HG03097 (cell line): ENCODE data around the gene TROAP.
A peak's percentile ranks its signal among the peaks of the same experiment; 100 is the strongest.
"Not testable (repeated sequence)": the region's sequence is repeated elsewhere in the genome, so short reads cannot be mapped to it uniquely, and the experiment has no call there.

Experiments
- ATAC-seq: cut with Tn5 transposase; IDR thresholded peaks from one replicate; pipeline ENCODE4 v1.9.1; 2021; ENCODE audit not compliant: unreplicated experiment, low FRiP score

TROAP gene

DNA sequence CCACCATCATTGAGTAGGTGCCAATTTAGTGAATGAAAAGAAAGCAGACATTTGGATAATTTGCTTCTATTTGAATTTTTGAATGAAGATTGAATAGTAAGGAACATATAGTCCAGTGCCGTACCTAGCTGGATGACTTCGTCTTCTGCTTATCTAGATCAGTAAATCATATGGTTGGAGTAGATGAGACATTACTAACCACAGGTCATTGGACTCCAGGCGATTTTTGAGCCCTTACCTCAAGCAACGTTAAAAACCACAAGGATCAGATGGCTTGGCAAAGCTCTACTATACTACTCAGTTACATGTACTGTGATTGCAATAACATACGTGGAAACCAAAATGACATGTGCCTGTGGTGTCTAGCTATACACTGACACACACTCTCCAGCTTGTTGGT lies 42.5 kb downstream of the TROAP start:
- ATAC-seq: no peak

DNA sequence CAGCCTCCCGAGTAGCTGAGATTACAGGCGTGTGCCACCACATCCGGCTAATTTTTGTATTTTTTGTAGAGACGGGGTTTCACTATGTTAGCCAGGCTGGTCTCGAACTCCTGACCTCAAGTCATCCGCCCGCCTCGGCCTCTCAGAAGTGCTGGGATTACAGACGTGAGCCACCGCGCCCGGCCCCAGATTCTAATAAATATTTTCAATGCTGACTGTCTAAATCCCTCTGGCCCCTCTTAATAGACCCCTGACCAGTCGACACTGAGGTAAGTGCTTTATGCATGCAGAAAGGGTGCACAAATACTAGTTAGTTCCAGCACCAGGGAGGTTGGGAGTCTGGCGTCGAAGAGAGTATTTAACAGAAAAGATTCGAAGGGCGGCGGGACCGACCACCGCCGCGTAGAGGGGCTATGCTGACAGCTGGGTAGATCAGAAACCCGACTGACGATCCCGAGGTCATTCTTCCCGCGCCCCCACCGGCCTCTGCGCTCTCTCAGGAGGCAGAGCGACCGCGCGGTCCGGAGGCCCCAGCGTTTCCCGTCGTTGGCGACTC lies 43.1 kb downstream of the TROAP start:
- ATAC-seq: no peak

DNA sequence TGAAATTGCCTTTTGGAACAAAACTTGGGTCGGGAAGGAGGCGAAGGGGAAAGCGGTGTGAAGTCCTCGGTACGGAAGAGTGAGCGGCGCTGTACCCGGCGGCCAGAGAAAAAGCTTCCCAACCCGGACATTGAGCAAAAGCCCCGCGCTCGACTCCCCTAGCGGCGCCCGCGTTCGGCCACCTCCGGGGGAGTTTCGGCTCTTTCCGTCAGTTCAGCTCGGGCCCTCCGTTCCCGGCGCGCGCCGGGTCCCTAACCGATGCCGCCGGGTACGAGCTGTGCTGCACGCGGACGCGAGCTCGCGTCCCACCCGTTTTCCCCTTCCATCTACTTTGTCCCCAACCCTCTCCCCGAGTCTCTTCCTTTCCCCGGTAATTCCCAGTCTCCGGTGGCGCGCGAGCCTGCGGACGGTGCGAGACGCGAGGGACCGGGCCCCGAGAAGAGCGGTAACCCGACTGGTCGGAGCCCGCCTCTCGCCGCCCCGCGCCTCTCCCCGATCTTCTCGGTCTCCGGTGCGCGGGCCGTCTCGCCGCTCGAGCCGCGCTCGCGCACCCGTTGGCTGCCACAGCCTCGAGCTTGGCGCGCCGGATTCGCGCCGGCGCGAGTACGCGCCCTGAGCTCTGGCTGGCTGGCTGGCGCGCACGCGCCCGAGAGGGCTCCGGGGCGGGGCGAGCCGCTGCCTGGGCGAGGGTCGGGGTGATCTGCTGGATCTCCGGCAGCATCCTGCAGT lies 43.8 kb downstream of the TROAP start:
- ATAC-seq: peak; percentile 64

DNA sequence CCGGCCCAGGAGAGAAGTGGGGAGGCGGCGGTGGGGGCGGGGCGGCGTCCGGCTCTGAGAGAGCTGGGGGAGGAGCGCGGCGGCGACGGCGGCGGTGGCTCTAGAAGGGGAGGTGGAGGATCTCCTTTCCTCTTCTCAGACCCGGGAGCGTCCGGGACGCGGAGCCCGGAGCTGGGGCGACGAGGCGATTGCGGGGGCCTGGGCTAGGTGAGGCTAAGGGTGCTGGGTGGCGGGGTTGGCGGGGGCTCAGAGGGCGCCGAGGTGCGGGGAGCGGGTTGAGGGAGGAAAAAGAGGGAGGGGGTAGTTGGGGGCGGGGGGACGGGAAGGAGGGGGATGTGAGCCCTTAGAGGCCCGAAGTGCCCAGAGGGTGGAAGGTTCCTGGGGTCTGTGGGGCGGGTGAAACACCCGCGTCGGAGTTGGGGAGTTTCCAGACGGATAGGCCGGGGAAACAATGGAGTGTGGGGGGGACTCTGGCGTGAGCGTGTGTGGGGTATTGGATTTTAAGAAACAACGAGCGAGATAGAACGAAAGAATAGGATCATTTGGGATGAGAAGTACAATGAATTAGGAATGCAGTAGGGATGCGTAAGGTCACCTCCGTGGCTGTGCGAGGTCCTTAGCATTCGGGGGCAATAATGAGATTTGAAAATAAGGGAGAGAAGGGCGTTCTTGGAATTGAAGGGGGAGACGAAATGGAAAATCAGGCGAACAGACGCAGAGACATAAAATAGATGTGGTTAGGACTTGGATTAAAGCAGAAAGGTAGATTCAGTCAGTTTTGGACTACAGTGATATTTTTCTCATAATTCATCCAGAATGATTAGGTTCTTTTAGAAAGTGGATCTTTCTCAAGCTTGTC lies 44.6 kb downstream of the TROAP start, which contains the start of gene SPATS2:
Gene SPATS2, plus strand, starts transcription at position 82 of the 859 bp plus-strand sequence. CDS start 93,551 bp downstream, outside the sequence.
- ATAC-seq: no peak

DNA sequence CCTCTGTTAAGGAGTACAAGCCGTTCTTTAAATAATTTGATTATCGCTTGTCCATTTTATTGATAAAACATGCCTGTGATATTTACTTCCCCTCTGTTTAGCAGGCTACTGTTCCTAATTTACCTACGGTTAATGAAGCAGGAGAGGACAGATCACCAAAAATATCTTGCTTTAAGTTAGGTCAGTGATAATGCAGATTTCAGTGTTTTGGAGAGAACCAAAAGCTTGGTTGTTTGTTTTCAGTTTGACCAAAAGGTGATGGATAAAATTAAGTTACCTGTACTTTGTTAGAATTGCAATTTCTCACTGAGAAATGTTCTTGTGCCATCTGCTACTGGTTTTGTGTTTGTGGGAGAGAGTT lies 45.2 kb downstream of the TROAP start:
- no peak for ATAC-seq

DNA sequence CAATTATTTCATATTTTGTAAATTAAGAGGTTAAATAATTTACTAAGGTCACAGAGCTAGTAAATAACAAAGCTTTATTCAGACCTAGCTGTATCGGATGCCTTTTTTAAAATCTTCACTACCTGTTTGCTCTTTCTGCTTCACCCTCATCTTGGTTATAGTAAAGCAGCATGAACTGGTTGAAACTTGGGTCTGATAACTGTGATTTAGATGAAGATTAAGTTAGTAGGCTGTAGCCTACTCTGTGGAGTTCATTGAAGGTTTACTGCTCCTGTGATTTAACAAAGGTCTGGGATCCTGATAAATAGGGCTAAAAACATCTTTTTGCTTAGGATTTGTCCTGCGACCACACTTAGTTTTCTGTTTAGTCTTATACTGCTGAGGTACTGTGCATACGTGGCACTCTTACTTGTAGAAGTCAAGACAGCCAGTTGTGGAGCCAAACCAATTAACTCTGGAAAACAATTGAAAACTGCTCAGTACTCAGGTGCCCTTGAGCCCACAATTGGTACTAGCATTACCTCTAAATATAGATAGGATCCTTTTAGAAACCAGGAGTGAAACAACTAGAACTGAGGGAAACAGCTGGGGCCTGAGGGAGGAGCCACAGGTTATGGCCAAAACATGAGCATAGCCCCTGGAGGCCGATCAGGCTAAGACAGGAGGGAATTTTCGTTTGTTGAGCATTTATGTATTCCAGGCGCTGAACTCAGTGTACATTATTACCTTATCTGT lies 46.5 kb downstream of the TROAP start:
- peak; percentile 45 for ATAC-seq

DNA sequence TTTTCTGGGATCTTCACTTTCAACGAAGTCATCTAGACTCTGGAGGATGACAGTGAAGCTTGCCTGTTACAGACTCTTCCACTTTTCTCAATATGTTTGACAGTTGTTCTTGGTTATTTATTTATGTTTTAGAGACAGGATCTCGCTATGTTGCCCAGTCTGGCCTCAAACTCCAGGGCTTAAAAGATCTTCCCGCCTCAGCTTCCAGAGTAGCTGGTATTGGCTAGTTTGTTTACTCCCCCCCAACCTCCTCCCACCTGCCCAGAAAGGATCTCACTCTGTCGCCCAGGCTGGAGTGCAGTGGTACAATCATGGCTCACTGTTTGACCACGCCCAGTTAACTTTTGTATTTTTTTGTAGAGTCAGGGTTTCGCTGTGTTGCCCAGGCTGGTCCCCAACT lies 47.5 kb downstream of the TROAP start:
- no peak for ATAC-seq

DNA sequence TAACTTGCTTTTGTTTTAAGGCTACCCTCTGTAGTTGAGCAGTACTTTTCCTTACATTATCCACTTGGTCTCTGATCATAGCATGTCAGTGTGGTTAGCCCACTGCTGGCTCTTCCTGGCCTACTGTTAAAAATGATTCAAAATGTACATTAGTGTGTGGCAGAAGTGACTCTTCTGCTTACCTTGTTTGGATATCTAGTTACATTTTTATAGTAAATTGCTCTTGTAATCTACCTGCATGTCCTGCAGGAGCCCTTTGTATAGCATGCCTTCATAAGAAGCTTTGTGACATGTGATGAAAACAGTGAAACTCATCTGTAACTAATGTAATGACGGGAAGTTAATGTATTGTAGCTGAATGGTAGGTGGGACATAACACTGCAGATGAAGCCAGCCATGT lies 52.4 kb downstream of the TROAP start:
- ATAC-seq: peak; percentile 51

DNA sequence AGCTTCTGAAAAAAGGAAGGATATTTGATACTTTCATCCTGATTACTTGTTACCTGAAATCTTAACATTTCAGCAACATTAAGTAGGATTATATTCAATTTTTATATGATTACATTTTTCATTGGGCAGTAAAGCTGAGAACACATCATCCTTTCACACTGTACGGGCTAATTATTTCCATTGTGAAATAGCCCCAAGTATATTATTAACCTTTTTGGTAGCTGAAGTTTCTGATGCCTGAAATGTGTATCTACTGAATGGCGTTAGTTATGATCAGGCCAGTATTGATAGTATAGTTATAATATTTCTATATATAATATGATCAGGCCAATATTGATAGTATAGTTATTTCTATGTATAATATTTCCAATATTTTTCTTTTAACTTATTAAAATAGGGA lies 54.3 kb downstream of the TROAP start:
- ATAC-seq: no peak

DNA sequence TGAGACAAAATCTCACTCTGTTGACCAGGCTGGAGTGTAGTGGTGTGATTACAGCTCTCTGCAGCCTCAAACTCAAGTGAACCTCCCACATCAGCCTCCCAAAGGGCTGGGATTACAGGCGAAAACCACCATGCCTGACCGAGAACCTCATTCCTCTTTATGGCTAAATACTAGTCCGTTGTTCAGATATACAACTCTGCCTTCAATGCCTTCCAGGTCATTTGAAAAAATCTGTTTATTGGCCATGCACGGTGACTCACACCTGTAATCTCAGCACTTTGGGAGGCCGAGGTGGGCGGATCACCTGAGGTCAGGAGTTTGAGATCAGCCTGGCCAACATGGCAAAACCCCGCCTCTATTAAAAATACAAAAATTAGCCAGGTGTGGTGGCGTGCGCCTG lies 57.1 kb downstream of the TROAP start:
- ATAC-seq: not testable (repeated sequence)
